ENCODE results near the gene INAFM2. TPM values are rescaled to one million over a fixed set of nuclear protein-coding genes. Genes with fewer than 3 reads are reported as not detected.

Gene INAFM2
- polyA plus RNA-seq, 3 donors = 5.1 to 19.6 (median 8.3) TPM

DNA sequence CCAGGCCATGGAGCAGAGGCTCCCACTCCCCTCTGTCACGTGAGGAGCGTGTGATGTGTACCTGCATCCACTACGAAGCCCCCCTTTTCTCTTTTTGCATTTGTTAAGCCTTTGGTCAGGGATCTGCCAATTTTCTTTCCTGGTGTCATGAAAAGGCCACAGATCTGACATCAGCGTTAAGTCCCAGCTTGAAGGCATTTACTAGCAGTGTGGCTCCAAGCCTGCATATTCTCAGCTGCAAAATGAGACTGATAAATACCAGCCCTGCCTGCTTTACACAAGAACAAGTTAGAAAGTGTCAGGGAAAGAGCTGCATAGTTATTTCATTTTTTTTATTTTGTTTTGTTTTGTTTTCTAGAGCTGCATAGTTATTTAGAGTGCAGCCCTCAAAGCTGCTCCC lies 38.3 kb upstream of the INAFM2 start:
- no peak overlapping the region for H3K9ac ChIP-seq (ENCODE audit: insufficient read depth, low read length, poor library complexity, severe bottlenecking)
- WGBS (ENCODE audit: insufficient coverage) = 100% methylated on average over 2 of the region's 4 CpGs
- H3K27me3 ChIP-seq (ENCODE audit: control insufficient read depth in 2 of 2, insufficient read depth in 2 of 2, low read length in 2 of 2) = peaks cover 9 to 30% of the 10 kb centered on the region in 2 donors
- peak overlapping the region in 1 of 7 donors; percentile 83 for H3K27ac Mint-ChIP-seq
- H2AFZ ChIP-seq (ENCODE audit: insufficient read depth, low read depth, low read length, poor library complexity, severe bottlenecking) = no peak overlapping the region
- H3K4me1 Mint-ChIP-seq = peaks cover 34% of the 10 kb centered on the region
- no peaks in the 10 kb centered on the region for H3K9me3 ChIP-seq (replicated peaks in 1 of 2; ENCODE audit: control insufficient read depth in 1 of 2, insufficient read depth in 1 of 2, low read length in 2 of 2)
- no peak overlapping the region for H3K4me2 ChIP-seq (replicated peaks; ENCODE audit: extremely low read depth, low read length, poor library complexity, severe bottlenecking)
- no peaks in the 10 kb centered on the region for H3K79me2 ChIP-seq (ENCODE audit: insufficient read depth, low read length)
- peaks cover 70% of the 10 kb centered on the region for H4K20me1 ChIP-seq (ENCODE audit: insufficient read depth, low read length)
- H3K36me3 ChIP-seq (replicated peaks in 1 of 2; ENCODE audit: control insufficient read depth in 1 of 2, insufficient read depth in 2 of 2, low read length in 2 of 2) = peaks cover 40 to 54% of the 10 kb centered on the region in 2 donors
- peaks cover 0 to 10% (median 0%) of the 10 kb centered on the region in 7 donors for H3K9me3 Mint-ChIP-seq
- H3K4me1 ChIP-seq (ENCODE audit: control insufficient read depth in 1 of 2, insufficient read depth in 2 of 2, low read length in 2 of 2) = peaks cover 26 to 51% of the 10 kb centered on the region in 2 donors
- H3K4me3 ChIP-seq (replicated peaks in 1 of 3; ENCODE audit: low read depth in 2 of 3, low read length in 3 of 3) = no peak overlapping the region
- H3K27me3 Mint-ChIP-seq (ENCODE audit: low read depth in 3 of 3) = peaks cover 24 to 43% (median 30%) of the 10 kb centered on the region in 3 donors
- no peak for DNase-seq
- no peak overlapping the region for H3K27ac ChIP-seq (ENCODE audit: low read depth in 1 of 2, low read length in 2 of 2)
- TF ChIP-seq, protein P1, sequence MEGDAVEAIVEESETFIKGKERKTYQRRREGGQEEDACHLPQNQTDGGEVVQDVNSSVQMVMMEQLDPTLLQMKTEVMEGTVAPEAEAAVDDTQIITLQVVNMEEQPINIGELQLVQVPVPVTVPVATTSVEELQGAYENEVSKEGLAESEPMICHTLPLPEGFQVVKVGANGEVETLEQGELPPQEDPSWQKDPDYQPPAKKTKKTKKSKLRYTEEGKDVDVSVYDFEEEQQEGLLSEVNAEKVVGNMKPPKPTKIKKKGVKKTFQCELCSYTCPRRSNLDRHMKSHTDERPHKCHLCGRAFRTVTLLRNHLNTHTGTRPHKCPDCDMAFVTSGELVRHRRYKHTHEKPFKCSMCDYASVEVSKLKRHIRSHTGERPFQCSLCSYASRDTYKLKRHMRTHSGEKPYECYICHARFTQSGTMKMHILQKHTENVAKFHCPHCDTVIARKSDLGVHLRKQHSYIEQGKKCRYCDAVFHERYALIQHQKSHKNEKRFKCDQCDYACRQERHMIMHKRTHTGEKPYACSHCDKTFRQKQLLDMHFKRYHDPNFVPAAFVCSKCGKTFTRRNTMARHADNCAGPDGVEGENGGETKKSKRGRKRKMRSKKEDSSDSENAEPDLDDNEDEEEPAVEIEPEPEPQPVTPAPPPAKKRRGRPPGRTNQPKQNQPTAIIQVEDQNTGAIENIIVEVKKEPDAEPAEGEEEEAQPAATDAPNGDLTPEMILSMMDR (IDR thresholded peaks at IDR 0.05) = no peak
- H3K4me3 Mint-ChIP-seq = peak overlapping the region in 1 of 2 donors; percentile 46
- peaks cover 46 to 63% of the 10 kb centered on the region in 2 donors for H3K36me3 Mint-ChIP-seq
- intact Hi-C loops (cut with micrococcal nuclease) = no loop called here

DNA sequence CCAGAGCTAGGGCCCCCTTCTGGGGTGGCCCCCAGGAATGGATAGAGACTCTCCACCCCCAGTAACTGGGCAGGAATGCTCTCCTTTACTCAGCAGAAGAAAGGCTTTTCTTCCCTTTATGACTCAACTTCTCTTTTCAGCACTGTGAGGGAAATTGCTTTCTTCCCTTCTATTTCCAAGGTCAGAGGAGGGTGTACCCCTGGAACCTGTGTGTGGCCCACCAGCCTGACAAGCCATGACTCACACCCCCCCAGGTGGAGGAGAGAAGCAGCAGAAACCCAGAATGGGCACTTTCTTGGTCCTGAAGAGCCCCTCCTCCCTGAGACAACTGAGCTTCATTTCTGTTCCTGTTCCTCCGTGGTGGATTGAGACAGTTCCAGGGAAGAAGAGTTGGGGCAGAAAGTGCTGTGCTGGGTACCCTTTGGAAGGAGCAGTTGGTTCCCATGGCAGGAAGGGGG lies 37.9 kb upstream of the INAFM2 start:
- Histone ChIP-seq H3K4me2 (replicated peaks; ENCODE audit: extremely low read depth, low read length, poor library complexity, severe bottlenecking) (no peak overlapping the region), H3K9me3 (replicated peaks in 1 of 2; ENCODE audit: control insufficient read depth in 1 of 2, insufficient read depth in 1 of 2, low read length in 2 of 2) (no peaks in the 10 kb centered on the region), H3K9ac (ENCODE audit: insufficient read depth, low read length, poor library complexity, severe bottlenecking) (no peak overlapping the region), H2AFZ (ENCODE audit: insufficient read depth, low read depth, low read length, poor library complexity, severe bottlenecking) (no peak overlapping the region), H4K20me1 (ENCODE audit: insufficient read depth, low read length) (peaks cover 74% of the 10 kb centered on the region), H3K4me1 (ENCODE audit: control insufficient read depth in 1 of 2, insufficient read depth in 2 of 2, low read length in 2 of 2) (peaks cover 26 to 51% of the 10 kb centered on the region in 2 donors), H3K79me2 (ENCODE audit: insufficient read depth, low read length) (no peaks in the 10 kb centered on the region), H3K27ac (ENCODE audit: low read depth in 1 of 2, low read length in 2 of 2) (peak overlapping the region; percentile 0 to 59), H3K4me3 (replicated peaks in 1 of 3; ENCODE audit: low read depth in 2 of 3, low read length in 3 of 3) (no peak overlapping the region), H3K36me3 (replicated peaks in 1 of 2; ENCODE audit: control insufficient read depth in 1 of 2, insufficient read depth in 2 of 2, low read length in 2 of 2) (peaks cover 44 to 58% of the 10 kb centered on the region in 2 donors), H3K27me3 (ENCODE audit: control insufficient read depth in 2 of 2, insufficient read depth in 2 of 2, low read length in 2 of 2) (peaks cover 9 to 25% of the 10 kb centered on the region in 2 donors)
- Mint-ChIP-seq H3K36me3 (peaks cover 49 to 67% of the 10 kb centered on the region in 2 donors), H3K4me1 (peaks cover 34% of the 10 kb centered on the region), H3K4me3 (no peak overlapping the region), H3K27ac (peak overlapping the region in 5 of 7 donors; percentile 6 to 83 (median 70)), H3K27me3 (ENCODE audit: low read depth in 3 of 3) (peaks cover 20 to 39% (median 26%) of the 10 kb centered on the region in 3 donors), H3K9me3 (peaks cover 0 to 10% (median 0%) of the 10 kb centered on the region in 7 donors)
- 0% methylated on average over 1 of the region's 1 CpG for WGBS (ENCODE audit: insufficient coverage)
- intact Hi-C loops (cut with micrococcal nuclease) = no loop called here
- DNase-seq = no peak
- TF ChIP-seq, protein P1 (IDR thresholded peaks at IDR 0.05) = no peak

Measured in CD14-positive monocyte (primary cell).